Lung (tissue), 12 donors: ENCODE data around the gene SDK2. TPM values are rescaled to one million over a fixed set of nuclear protein-coding genes. Genes with fewer than 3 reads are reported as not detected.

Experiments
- ATAC-seq: fragments of 200-7000 bp; cut with Tn5 transposase; one replicate; pipeline ENCODE4 v1.9.1; 2020; ENCODE audit warnings: moderate number of reproducible peaks; ENCODE audit not compliant: insufficient read depth, low FRiP score
- DNase-seq, 3 donors: peaks; one replicate each; pipeline ENCODE4 v3.0.0-alpha.2; 2013 to 2017
- H3K27ac ChIP-seq, 2 donors: one replicate each; pipeline ENCODE4 v1.5.1; 2013; ENCODE audit warnings: mild to moderate bottlenecking in 2 of 2, moderate library complexity in 2 of 2, control low read depth in 1 of 2, inconsistent platforms in 1 of 2, low read depth in 1 of 2, low read length in 1 of 2
- H3K27me3 ChIP-seq, 3 donors: one replicate each; pipeline ENCODE4 v1.5.1; 2013; ENCODE audit warnings: low read length in 2 of 3; ENCODE audit not compliant: control insufficient read depth in 3 of 3, insufficient read depth in 3 of 3
- H3K36me3 ChIP-seq, 4 donors: one replicate each; pipeline ENCODE4 v1.5.1; 2013; ENCODE audit warnings: low read length in 4 of 4, mild to moderate bottlenecking in 1 of 4, moderate library complexity in 1 of 4; ENCODE audit not compliant: control insufficient read depth in 4 of 4, insufficient read depth in 4 of 4
- H3K4me1 ChIP-seq, 5 donors: one replicate each; pipeline ENCODE4 v1.5.1; 2013; ENCODE audit warnings: low read length in 5 of 5, mild to moderate bottlenecking in 2 of 5, moderate library complexity in 1 of 5; ENCODE audit not compliant: control insufficient read depth in 5 of 5, insufficient read depth in 5 of 5
- H3K4me3 ChIP-seq: one replicate; pipeline ENCODE4 v1.5.1; 2013; ENCODE audit warnings: mild to moderate bottlenecking, control low read depth, moderate library complexity
- H3K9ac ChIP-seq, 2 donors: one replicate each; pipeline ENCODE4 v1.5.1; 2013; ENCODE audit warnings: low read length in 2 of 2, control low read depth in 1 of 2; ENCODE audit not compliant: insufficient read depth in 1 of 2
- H3K9me3 ChIP-seq, 4 donors: one replicate each; pipeline ENCODE4 v1.5.1; 2013; ENCODE audit warnings: low read length in 3 of 4, mild to moderate bottlenecking in 1 of 4, moderate library complexity in 1 of 4; ENCODE audit not compliant: control insufficient read depth in 4 of 4, insufficient read depth in 3 of 4
- WGBS, 2 donors: extraction: QIAGEN DNeasy Blood & Tissue Kit; methylation state at CpG; one replicate each; pipeline ENCODE4 v1.1.7; 2013; 5-methylcytosine and 5-hydroxymethylcytosine counted together
- polyA plus RNA-seq, 2 donors: library from polyadenylated mRNA; stranded (reverse); fragments of 200-250 nt; gene quantifications; one replicate each; pipeline ENCODE4 v1.2.1, GENCODE V29; 2013
- total RNA-seq, 2 donors: library from RNA; depleted of rRNA in 1 of 2; stranded (reverse); fragments of >200 nt in 1 of 2; gene quantifications; one replicate each; pipeline ENCODE4 v1.2.1, GENCODE V29; 2014 to 2021
- TF ChIP-seq, protein P1 (sequence below): IDR thresholded peaks from 2 replicates; pipeline ENCODE4 v1.5.1; 2012; ENCODE audit warnings: mild to moderate bottlenecking; ENCODE audit errors: control extremely low read depth, extremely low read depth
- donor health status: control.
- donor health status: control.
- donor health status: Bipolar disorder and iron deficiency.
- donor health status: healthy.
- donor health status: DM: yes; HTN: yes; CAD: no.

Gene SDK2
- total and polyA plus RNA-seq, 4 donors, result 0.91 to 41.7 (median 4.3) TPM

DNA sequence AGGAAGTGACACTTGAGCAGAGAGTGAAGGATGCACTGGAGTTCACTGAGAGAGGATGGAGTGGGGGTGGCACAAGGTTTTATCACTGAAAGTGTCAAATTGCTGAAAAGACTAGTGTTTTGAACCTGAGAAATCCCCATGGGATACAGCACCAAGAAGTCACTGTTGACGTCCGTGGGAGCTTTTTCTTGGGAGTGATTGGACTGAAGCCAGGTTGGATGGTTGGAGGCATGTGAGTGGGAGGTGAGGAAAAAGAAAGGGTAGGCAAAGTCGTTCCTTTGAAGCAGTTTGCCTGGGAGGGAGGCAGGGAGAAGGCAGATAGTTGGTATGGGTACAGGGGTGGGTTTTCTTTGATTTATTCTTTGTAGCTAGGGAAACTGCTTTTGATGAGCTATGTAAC is 39.9 kb upstream of the SDK2 start:
- 39 to 69% methylated on average over 3 of the region's 3 CpGs for WGBS, 2 donors
- H3K27me3 ChIP-seq, result no peaks in the 10 kb centered on the region
- no peak overlapping the region for H3K27ac ChIP-seq
- no peak overlapping the region for H3K4me3 ChIP-seq
- H3K9ac ChIP-seq, result no peak overlapping the region
- no peak for DNase-seq
- ATAC-seq, result no peak
- TF ChIP-seq, protein P1, sequence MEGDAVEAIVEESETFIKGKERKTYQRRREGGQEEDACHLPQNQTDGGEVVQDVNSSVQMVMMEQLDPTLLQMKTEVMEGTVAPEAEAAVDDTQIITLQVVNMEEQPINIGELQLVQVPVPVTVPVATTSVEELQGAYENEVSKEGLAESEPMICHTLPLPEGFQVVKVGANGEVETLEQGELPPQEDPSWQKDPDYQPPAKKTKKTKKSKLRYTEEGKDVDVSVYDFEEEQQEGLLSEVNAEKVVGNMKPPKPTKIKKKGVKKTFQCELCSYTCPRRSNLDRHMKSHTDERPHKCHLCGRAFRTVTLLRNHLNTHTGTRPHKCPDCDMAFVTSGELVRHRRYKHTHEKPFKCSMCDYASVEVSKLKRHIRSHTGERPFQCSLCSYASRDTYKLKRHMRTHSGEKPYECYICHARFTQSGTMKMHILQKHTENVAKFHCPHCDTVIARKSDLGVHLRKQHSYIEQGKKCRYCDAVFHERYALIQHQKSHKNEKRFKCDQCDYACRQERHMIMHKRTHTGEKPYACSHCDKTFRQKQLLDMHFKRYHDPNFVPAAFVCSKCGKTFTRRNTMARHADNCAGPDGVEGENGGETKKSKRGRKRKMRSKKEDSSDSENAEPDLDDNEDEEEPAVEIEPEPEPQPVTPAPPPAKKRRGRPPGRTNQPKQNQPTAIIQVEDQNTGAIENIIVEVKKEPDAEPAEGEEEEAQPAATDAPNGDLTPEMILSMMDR, result no peak
- H3K4me1 ChIP-seq, result peaks cover 0 to 4% (median 0%) of the 10 kb centered on the region in 5 donors
- H3K9me3 ChIP-seq, result peaks cover 0 to 19% (median 0%) of the 10 kb centered on the region in 4 donors
- no peaks in the 10 kb centered on the region for H3K36me3 ChIP-seq

DNA sequence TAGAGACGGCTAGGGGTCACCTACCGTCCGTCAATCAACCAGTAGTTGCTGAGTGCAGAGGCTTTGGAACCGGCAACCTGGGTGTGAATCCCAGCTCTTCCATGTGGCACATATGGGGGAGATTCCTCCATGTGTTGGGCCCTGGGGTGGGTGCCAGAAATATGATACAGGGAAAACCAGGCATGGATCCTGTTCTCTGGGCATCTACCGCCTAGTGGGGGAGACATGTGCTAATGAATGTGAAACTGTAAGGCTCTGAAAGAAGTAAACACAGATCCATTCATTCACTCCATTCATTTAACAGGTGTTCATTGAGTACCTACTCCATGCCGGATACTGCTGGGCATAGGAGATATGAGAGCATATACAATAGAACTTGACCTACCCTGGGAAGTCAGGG is 39.5 kb upstream of the SDK2 start:
- TF ChIP-seq, protein P1, result no peak
- H3K9ac ChIP-seq, result no peak overlapping the region
- H3K27me3 ChIP-seq, result no peaks in the 10 kb centered on the region
- ATAC-seq (no peak), DNase-seq (no peak)
- WGBS, 2 donors, result 65 to 82% methylated on average over 6 of the region's 6 CpGs
- peaks cover 0 to 4% (median 0%) of the 10 kb centered on the region in 5 donors for H3K4me1 ChIP-seq
- peaks cover 0 to 19% (median 0%) of the 10 kb centered on the region in 4 donors for H3K9me3 ChIP-seq
- H3K4me3 ChIP-seq, result no peak overlapping the region
- H3K36me3 ChIP-seq, result no peaks in the 10 kb centered on the region
- no peak overlapping the region for H3K27ac ChIP-seq

DNA sequence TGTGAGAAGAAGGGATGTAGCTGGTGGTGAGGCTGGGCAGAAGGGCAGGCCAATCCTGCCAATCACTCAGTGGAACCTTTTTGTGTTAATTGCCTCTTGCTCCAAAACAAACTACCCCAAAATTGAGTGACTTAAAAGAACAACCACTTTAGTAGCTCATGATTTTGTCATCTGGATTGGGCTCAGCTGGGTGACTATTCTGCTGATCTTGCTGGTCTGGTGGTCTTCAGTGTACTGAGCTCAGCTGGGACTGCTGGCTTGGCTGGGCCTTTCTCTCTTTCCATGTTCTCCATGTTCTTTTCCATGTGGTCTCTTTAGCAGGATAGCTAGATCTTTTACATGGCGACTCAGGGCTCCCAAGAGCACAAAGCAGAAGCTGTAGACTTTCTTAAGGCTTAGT is 37.7 kb upstream of the SDK2 start:
- Histone ChIP-seq H3K9me3 (peaks cover 0 to 19% (median 0%) of the 10 kb centered on the region in 4 donors), H3K9ac (no peak overlapping the region)
- no peak for ATAC-seq

More for the DNA sequence above, 37.7 kb upstream of the SDK2 start:
- Histone ChIP-seq H3K27me3 (no peaks in the 10 kb centered on the region), H3K4me1 (peaks cover 0 to 4% (median 0%) of the 10 kb centered on the region in 5 donors), H3K27ac (no peak overlapping the region), H3K36me3 (no peaks in the 10 kb centered on the region), H3K4me3 (no peak overlapping the region)
- no peak for DNase-seq
- 49 to 95% methylated on average over 1 of the region's 1 CpG for WGBS, 2 donors
- TF ChIP-seq, protein P1, result no peak
